GOT3 (cell line): ENCODE measurements around the gene POM121L2.

Experiments used
- DNase-seq: peaks from one replicate; lab custom pipeline; 2025; ENCODE audit warnings: mixed read lengths; lab: John Stamatoyannopoulos, UW

The POM121L2 gene

GRCh38 chr6:27312146-27312949, at the start of gene POM121L2:
TSS of gene POM121L2 (minus strand) at chr6:27312273. CDS start at chr6:27312170, 103 bp downstream.
- no peak for DNase-seq

- DNase-seq, result no peak
Observed at GRCh38 chr6:27359231-27359630, 47.2 kb upstream of the POM121L2 start.

- no peak for DNase-seq
Observed at GRCh38 chr6:27358786-27359185, 46.7 kb upstream of the POM121L2 start.

- DNase-seq, result no peak
Observed at GRCh38 chr6:27352850-27353249, 40.8 kb upstream of the POM121L2 start.

GRCh38 chr6:27334141-27334540, 22.1 kb upstream of the POM121L2 start:
- DNase-seq, result no peak

GRCh38 chr6:27333642-27334040, 21.6 kb upstream of the POM121L2 start:
- no peak for DNase-seq

- no peak for DNase-seq
Observed at GRCh38 chr6:27332692-27333641, 20.9 kb upstream of the POM121L2 start.

GRCh38 chr6:27327023-27327738, 15.1 kb upstream of the POM121L2 start:
- no peak for DNase-seq

GRCh38 chr6:27321901-27322300, 9.8 kb upstream of the POM121L2 start:
- DNase-seq, result no peak

- DNase-seq, result no peak
Observed at GRCh38 chr6:27321370-27321769, 9.3 kb upstream of the POM121L2 start.

- DNase-seq, result no peak
Observed at GRCh38 chr6:27318973-27319372, 6.9 kb upstream of the POM121L2 start.

- no peak for DNase-seq
Observed at GRCh38 chr6:27314046-27314445, 2.0 kb upstream of the POM121L2 start.

GRCh38 chr6:27312950-27313271, 838 bp upstream of the POM121L2 start:
- no peak for DNase-seq

GRCh38 chr6:27311806-27312145, 297 bp downstream of the POM121L2 start:
- DNase-seq, result no peak

- no peak for DNase-seq
Observed at GRCh38 chr6:27303613-27304272, 8.3 kb downstream of the POM121L2 start.

- DNase-seq, result no peak
Observed at GRCh38 chr6:27297857-27298730, 14.0 kb downstream of the POM121L2 start.

GRCh38 chr6:27297484-27297856, 14.6 kb downstream of the POM121L2 start:
- no peak for DNase-seq

- no peak for DNase-seq
Observed at GRCh38 chr6:27296106-27296783, 15.8 kb downstream of the POM121L2 start.

- DNase-seq, result no peak
Observed at GRCh38 chr6:27295301-27296079, 16.6 kb downstream of the POM121L2 start.

- DNase-seq, result no peak
Observed at GRCh38 chr6:27294409-27294808, 17.7 kb downstream of the POM121L2 start.
